OCI-LY1 (cell line): Measurements from ENCODE around the gene CRISPLD2.

Experiments used
- EZH2 ChIP-seq: fragments of 200-600 bp; sonication (generic), shearing (Covaris generic); IDR thresholded peaks from 2 replicates; pipeline ENCODE4 v1.8.0; 2017; ENCODE audit warnings: borderline replicate concordance, mixed run types, mild to moderate bottlenecking, antibody characterized with exemption, low read length, moderate library complexity, mixed read lengths
- TF ChIP-seq, protein P1 (sequence below): fragments of 200-600 bp; sonication (generic), shearing (Covaris generic); IDR thresholded peaks from 2 replicates; pipeline ENCODE4 v1.5.1; 2017; ENCODE audit warnings: mild to moderate bottlenecking, antibody characterized with exemption, low read length, moderate library complexity, mixed read lengths

DNA sequence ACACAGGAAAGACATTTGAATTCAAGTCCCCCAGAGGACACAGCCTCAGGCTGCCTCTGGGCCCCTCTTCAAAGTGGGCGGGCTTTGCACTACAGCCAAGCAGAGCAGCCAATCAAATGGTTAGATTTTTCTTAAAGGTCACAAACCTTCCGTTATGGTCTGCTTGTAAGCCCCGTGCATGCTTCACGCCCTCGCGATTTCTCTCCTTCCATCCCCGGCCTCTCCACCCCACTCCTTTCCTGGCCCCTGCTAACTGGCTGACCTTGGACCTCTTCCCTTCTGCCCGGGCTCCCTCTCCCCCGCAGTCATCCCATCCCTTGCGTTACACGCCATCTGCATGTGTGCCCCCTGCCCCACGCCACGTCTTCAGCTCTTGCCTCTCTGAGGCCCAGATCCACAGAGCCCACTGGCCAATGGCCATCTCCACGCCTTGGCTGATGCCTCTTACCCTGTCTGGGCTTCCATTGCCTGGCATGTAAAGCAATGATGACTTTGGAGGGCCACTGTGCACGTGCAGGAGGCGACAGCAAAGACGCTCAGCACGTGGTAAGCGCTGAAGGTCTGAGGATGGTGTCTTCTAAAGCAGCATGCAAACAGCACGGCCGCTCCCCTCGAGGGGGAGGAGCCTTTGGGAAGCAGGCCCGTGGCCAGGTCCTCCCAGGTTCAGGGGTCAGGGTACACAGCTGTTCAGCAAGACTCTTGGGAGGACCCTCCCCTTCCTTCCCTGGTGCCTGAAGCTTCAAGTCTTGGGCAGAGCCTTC, 104.7 kb downstream of the CRISPLD2 start:
- TF ChIP-seq, protein P1, sequence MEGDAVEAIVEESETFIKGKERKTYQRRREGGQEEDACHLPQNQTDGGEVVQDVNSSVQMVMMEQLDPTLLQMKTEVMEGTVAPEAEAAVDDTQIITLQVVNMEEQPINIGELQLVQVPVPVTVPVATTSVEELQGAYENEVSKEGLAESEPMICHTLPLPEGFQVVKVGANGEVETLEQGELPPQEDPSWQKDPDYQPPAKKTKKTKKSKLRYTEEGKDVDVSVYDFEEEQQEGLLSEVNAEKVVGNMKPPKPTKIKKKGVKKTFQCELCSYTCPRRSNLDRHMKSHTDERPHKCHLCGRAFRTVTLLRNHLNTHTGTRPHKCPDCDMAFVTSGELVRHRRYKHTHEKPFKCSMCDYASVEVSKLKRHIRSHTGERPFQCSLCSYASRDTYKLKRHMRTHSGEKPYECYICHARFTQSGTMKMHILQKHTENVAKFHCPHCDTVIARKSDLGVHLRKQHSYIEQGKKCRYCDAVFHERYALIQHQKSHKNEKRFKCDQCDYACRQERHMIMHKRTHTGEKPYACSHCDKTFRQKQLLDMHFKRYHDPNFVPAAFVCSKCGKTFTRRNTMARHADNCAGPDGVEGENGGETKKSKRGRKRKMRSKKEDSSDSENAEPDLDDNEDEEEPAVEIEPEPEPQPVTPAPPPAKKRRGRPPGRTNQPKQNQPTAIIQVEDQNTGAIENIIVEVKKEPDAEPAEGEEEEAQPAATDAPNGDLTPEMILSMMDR, result no peak
- TF ChIP-seq EZH2, result no peak
